Keratinocyte (primary cell): ENCODE results near the gene COL1A2. TPM values are rescaled to one million over a fixed set of nuclear protein-coding genes. Genes with fewer than 3 reads are reported as not detected.

ENCODE experiments used
- DNase-seq: peaks from one replicate; pipeline ENCODE4 v3.0.0-alpha.2; 2011; ENCODE audit warnings: low read depth, missing footprints, low spot score
- FAIRE-seq: peaks from 2 replicates; lab custom pipeline; 2011; peaks lifted over from hg19 to GRCh38; lab: Jason Lieb, UNC
- H2AFZ ChIP-seq: 2 replicates; pipeline ENCODE4 v1.6.0; 2012; ENCODE audit warnings: low read length, control low read depth, inconsistent platforms; ENCODE audit not compliant: control insufficient read depth
- H3K27ac ChIP-seq: 2 replicates; pipeline ENCODE4 v1.5.1; 2011; ENCODE audit warnings: low read length; ENCODE audit not compliant: control insufficient read depth, insufficient read depth
- H3K27me3 ChIP-seq: 3 replicates; pipeline ENCODE4 v1.6.0; 2011; ENCODE audit warnings: low read length; ENCODE audit not compliant: control insufficient read depth, insufficient read depth; ENCODE audit errors: extremely low read depth
- H3K36me3 ChIP-seq, 2 experiments: 2 replicates in 1 of 2; 3 replicates in 1 of 2; pipeline ENCODE4 v1.5.1; 2011; ENCODE audit warnings: low read length in 2 of 2, mild to moderate bottlenecking in 1 of 2; ENCODE audit not compliant: control insufficient read depth in 2 of 2, insufficient read depth in 2 of 2; ENCODE audit errors: extremely low read depth in 1 of 2
- H3K4me1 ChIP-seq: 3 replicates; pipeline ENCODE4 v1.5.1; 2011; ENCODE audit warnings: low read length; ENCODE audit not compliant: control insufficient read depth, insufficient read depth; ENCODE audit errors: extremely low read depth
- H3K4me2 ChIP-seq: 3 replicates; pipeline ENCODE4 v1.6.0; 2011; ENCODE audit warnings: low read depth, low read length; ENCODE audit not compliant: control insufficient read depth, insufficient read depth; ENCODE audit errors: extremely low read depth
- H3K4me3 ChIP-seq, 3 experiments: fragments of 200-600 bp in 1 of 3; sonication (generic) in 1 of 3; 2 replicates in 2 of 3; 3 replicates in 1 of 3; pipeline ENCODE4 v1.5.1; 2011 to 2016; ENCODE audit warnings: low read length in 3 of 3, mild to moderate bottlenecking in 3 of 3, control low read depth in 2 of 3, inconsistent platforms in 1 of 3, low read depth in 1 of 3, mixed read lengths in 1 of 3, mixed run types in 1 of 3, moderate library complexity in 1 of 3; ENCODE audit not compliant: control insufficient read depth in 2 of 3, insufficient read depth in 2 of 3; ENCODE audit errors: extremely low read depth in 1 of 3
- H3K79me2 ChIP-seq: 2 replicates; pipeline ENCODE4 v1.6.0; 2012; ENCODE audit warnings: low read length; ENCODE audit not compliant: control insufficient read depth, insufficient read depth
- H3K9ac ChIP-seq: 3 replicates; pipeline ENCODE4 v1.6.0; 2011; ENCODE audit warnings: low read length; ENCODE audit not compliant: control insufficient read depth, insufficient read depth; ENCODE audit errors: extremely low read depth
- H3K9me1 ChIP-seq: 3 replicates; pipeline ENCODE4 v1.6.0; 2011; ENCODE audit warnings: low read length; ENCODE audit not compliant: control insufficient read depth, insufficient read depth; ENCODE audit errors: extremely low read depth
- H3K9me3 ChIP-seq: 2 replicates; pipeline ENCODE4 v1.5.1; 2012; ENCODE audit warnings: low read depth, low read length; ENCODE audit not compliant: control insufficient read depth
- H4K20me1 ChIP-seq: 3 replicates; pipeline ENCODE4 v1.6.0; 2011; ENCODE audit warnings: low read length; ENCODE audit not compliant: control insufficient read depth, insufficient read depth; ENCODE audit errors: extremely low read depth
- CTCF ChIP-seq, 3 experiments: IDR thresholded peaks in 1 of 3; conservative IDR thresholded peaks in 1 of 3; optimal IDR thresholded peaks in 1 of 3; 2 replicates in 2 of 3; 3 replicates in 1 of 3; pipeline versions ENCODE3 to v1.5.1; 2011; ENCODE audit warnings: low read length in 3 of 3, mild to moderate bottlenecking in 3 of 3, moderate library complexity in 2 of 3, control low read depth in 1 of 3, inconsistent platforms in 1 of 3; ENCODE audit not compliant: insufficient read depth in 2 of 3; ENCODE audit errors: extremely low read depth in 1 of 3
- EZH2 ChIP-seq: IDR thresholded peaks from one replicate; pipeline ENCODE4 v1.6.1; 2012; ENCODE audit warnings: inconsistent platforms, mild to moderate bottlenecking, low read length, moderate library complexity
- dilution Hi-C: fragments of 300-500 bp; cut with MboI; formaldehyde crosslinking; loops from one replicate; pipeline ENCODE4 v1.7.0; 2020; ENCODE audit warnings: low sequenced_read_pairs; ENCODE audit not compliant: extremely low pct_ligation_motif_present
- polyA plus RNA-seq, 5 experiments: library from polyadenylated mRNA; depleted of rRNA in 3 of 5; stranded (reverse) in 3 of 5; stranded (forward) in 1 of 5; unstranded in 1 of 5; fragments of >200 nt; gene quantifications; 1 replicate in 1 of 5; 2 replicates in 3 of 5; 3 replicates in 1 of 5; pipeline versions ENCODE4 v1.2.1 to v1.2.3, GENCODE V29; 2011 to 2012; ENCODE audit warnings: missing spikeins in 2 of 5, low read depth in 1 of 5, low replicate concordance in 1 of 5

COL1A2 gene
- polyA plus RNA-seq, 1 donor (not counting 4 experiments of a cell fraction or from before 2014, with no cell fraction given), result 0.13 TPM

GRCh38 chr7:94357076-94357475 is 37.6 kb upstream of the COL1A2 start:
- TF ChIP-seq EZH2 (no peak), CTCF (optimal IDR thresholded peaks at IDR 0.05 in 1 of 3, IDR thresholded peaks at IDR 0.05 in 1 of 3, conservative IDR thresholded peaks at IDR 0.05 in 1 of 3; ENCODE audit: extremely low read depth in 1 of 3, insufficient read depth in 2 of 3, low read length in 3 of 3) (no peak)
- no peaks in the 10 kb centered on the region for H4K20me1 ChIP-seq
- no peak overlapping the region for H3K27ac ChIP-seq
- H3K9me1 ChIP-seq, result no peaks in the 10 kb centered on the region
- H3K9me3 ChIP-seq, result no peaks in the 10 kb centered on the region
- no peaks in the 10 kb centered on the region for H3K79me2 ChIP-seq
- no peak overlapping the region for H3K4me2 ChIP-seq
- DNase-seq (no peak), FAIRE-seq (no peak)
- H3K4me1 ChIP-seq, result no peaks in the 10 kb centered on the region
- H3K27me3 ChIP-seq, result no peaks in the 10 kb centered on the region
- H3K36me3 ChIP-seq, result no peaks in the 10 kb centered on the region
- H3K9ac ChIP-seq, result no peak overlapping the region
- dilution Hi-C loops, result no loop called here
- H3K4me3 ChIP-seq, result no peak overlapping the region
- no peak overlapping the region for H2AFZ ChIP-seq

DNA sequence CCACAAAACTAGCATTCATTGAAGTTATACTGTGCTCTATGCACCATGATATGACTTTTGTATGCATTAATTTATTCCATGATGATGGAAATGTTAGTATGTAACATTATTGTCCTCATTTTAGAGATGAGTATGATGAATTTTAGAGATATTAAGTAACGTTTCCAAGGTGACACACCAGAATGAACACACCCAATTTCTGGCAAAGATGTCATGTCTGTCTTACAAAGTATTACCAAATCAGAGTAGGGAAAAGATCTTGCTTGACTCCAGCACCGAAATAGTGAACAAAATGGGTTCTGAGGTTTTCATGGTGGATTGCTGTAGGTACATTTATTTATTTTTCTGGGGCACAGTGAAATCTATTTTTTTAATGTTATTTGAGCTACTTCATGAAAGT is 33.8 kb upstream of the COL1A2 start:
- Histone ChIP-seq H4K20me1 (no peaks in the 10 kb centered on the region), H3K36me3 (no peaks in the 10 kb centered on the region), H3K9me3 (no peaks in the 10 kb centered on the region), H2AFZ (no peak overlapping the region), H3K9me1 (no peaks in the 10 kb centered on the region), H3K4me2 (no peak overlapping the region), H3K9ac (no peak overlapping the region), H3K27me3 (no peaks in the 10 kb centered on the region), H3K4me1 (no peaks in the 10 kb centered on the region), H3K4me3 (no peak overlapping the region), H3K27ac (no peak overlapping the region), H3K79me2 (no peaks in the 10 kb centered on the region)
- DNase-seq (no peak), FAIRE-seq (no peak)
- dilution Hi-C loops, result no loop called here
- TF ChIP-seq CTCF (optimal IDR thresholded peaks at IDR 0.05 in 1 of 3, IDR thresholded peaks at IDR 0.05 in 1 of 3, conservative IDR thresholded peaks at IDR 0.05 in 1 of 3; ENCODE audit: extremely low read depth in 1 of 3, insufficient read depth in 2 of 3, low read length in 3 of 3), result no peak
- no peak for TF ChIP-seq EZH2
